GM13976 (cell line): ENCODE results near the gene RAB27A.
"Not testable (repeated sequence)": the region's sequence is repeated elsewhere in the genome, so short reads cannot be mapped to it uniquely, and the experiment has no call there.

Source experiments
- DNase-seq: peaks from one replicate; pipeline ENCODE4 v3.0.0; 2012; ENCODE audit warnings: low spot score
- CTCF ChIP-seq: IDR thresholded peaks from 2 replicates; pipeline ENCODE4 v1.5.1; 2012; ENCODE audit warnings: borderline replicate concordance, mild to moderate bottlenecking; ENCODE audit not compliant: insufficient read depth; ENCODE audit errors: extremely low read depth, missing control alignments, control extremely low read depth
- in situ Hi-C: fragments of 300-500 bp; cut with MboI; formaldehyde crosslinking; loops from one replicate; pipeline ENCODE4 v1.12.0; 2022; ENCODE audit warnings: low sequenced_read_pairs, mixed read lengths, inconsistent platforms; ENCODE audit not compliant: unreplicated experiment

The RAB27A gene

GRCh38 chr15:55250392-55250791 is 39.2 kb downstream of the RAB27A start:
- in situ Hi-C loops = no loop called here
- TF ChIP-seq CTCF = no peak
- DNase-seq = no peak

GRCh38 chr15:55249885-55250284 is 39.7 kb downstream of the RAB27A start:
- DNase-seq = not testable (repeated sequence)

GRCh38 chr15:55248895-55249294 is 40.7 kb downstream of the RAB27A start:
- DNase-seq = no peak
- in situ Hi-C loops = no loop called here

More at GRCh38 chr15:55249885-55250284, 39.7 kb downstream of the RAB27A start:
- in situ Hi-C loops = not testable (repeated sequence)

GRCh38 chr15:55247766-55248427 is 41.7 kb downstream of the RAB27A start:
- in situ Hi-C loops = no loop called here
- no peak for TF ChIP-seq CTCF
- DNase-seq = no peak

More at GRCh38 chr15:55248895-55249294, 40.7 kb downstream of the RAB27A start:
- no peak for TF ChIP-seq CTCF

- no peak for DNase-seq
- in situ Hi-C loops = no loop called here
- TF ChIP-seq CTCF = no peak
Measured at GRCh38 chr15:55247311-55247710, 42.3 kb downstream of the RAB27A start.

- no peak for TF ChIP-seq CTCF
- DNase-seq = no peak
- in situ Hi-C loops = no loop called here
Measured at GRCh38 chr15:55246567-55246966, 43.0 kb downstream of the RAB27A start.

- TF ChIP-seq CTCF = no peak
- no peak for DNase-seq
- in situ Hi-C loops = no loop called here
Measured at GRCh38 chr15:55245059-55245458, 44.6 kb downstream of the RAB27A start.
